Endothelial cell of umbilical vein (primary cell): Measurements from ENCODE around the gene PINK1. TPM values are rescaled to one million over a fixed set of nuclear protein-coding genes. Genes with fewer than 3 reads are reported as not detected.
"Not testable (repeated sequence)": the region's sequence is repeated elsewhere in the genome, so short reads cannot be mapped to it uniquely, and the experiment has no call there.

Experiments used
- BruUV-seq: library from RNA; stranded (reverse); fragments of 400-500 nt; replicated peaks from 2 replicates; lab custom pipeline; 2021; lab: Mats Ljungman, UMichigan
- CTCF ChIA-PET: fragments of 300-600, 350-600 bp; sonication (Branson Sonifier 250); formaldehyde crosslinking; loops from one replicate; lab custom pipeline; 2021; ENCODE audit warnings: antibody characterized with exemption, inconsistent platforms; lab: Charles Lee
- POLR2A ChIA-PET: fragments of 300-600, 350-600 bp; sonication (Branson Sonifier 250); formaldehyde crosslinking; loops from one replicate; lab custom pipeline; 2021; ENCODE audit warnings: antibody characterized with exemption, inconsistent platforms; lab: Charles Lee
- DNase-seq: peaks from one replicate; pipeline ENCODE4 v3.0.0-alpha.2; 2011; ENCODE audit warnings: low read depth, low spot score
- FAIRE-seq: peaks from 2 replicates; lab custom pipeline; 2011; peaks lifted over from hg19 to GRCh38; lab: Jason Lieb, UNC
- H2AFZ ChIP-seq: 2 replicates; pipeline ENCODE4 v1.6.0; 2012; ENCODE audit warnings: low read depth, low read length, control low read depth, inconsistent platforms
- H3K27ac ChIP-seq: 2 replicates; pipeline ENCODE4 v1.5.1; 2011; ENCODE audit warnings: low read depth, mild to moderate bottlenecking, control low read depth, low read length, moderate library complexity; ENCODE audit not compliant: insufficient read depth
- H3K27me3 ChIP-seq, 2 experiments: 2 replicates each; pipeline versions ENCODE4 v1.6.0 to v1.6.1; 2011; ENCODE audit warnings: low read length in 2 of 2, mixed read lengths in 1 of 2; ENCODE audit not compliant: control insufficient read depth in 2 of 2, insufficient read depth in 2 of 2
- H3K36me3 ChIP-seq, 2 experiments: 2 replicates in 1 of 2; 3 replicates in 1 of 2; pipeline ENCODE4 v1.5.1; 2011; ENCODE audit warnings: low read length in 2 of 2, mild to moderate bottlenecking in 1 of 2, moderate library complexity in 1 of 2; ENCODE audit not compliant: control insufficient read depth in 2 of 2, insufficient read depth in 2 of 2; ENCODE audit errors: extremely low read depth in 1 of 2
- H3K4me1 ChIP-seq: 3 replicates; pipeline ENCODE4 v1.5.1; 2011; ENCODE audit warnings: mild to moderate bottlenecking, low read length; ENCODE audit not compliant: control insufficient read depth, insufficient read depth; ENCODE audit errors: extremely low read depth
- H3K4me2 ChIP-seq: 2 replicates; pipeline ENCODE4 v1.6.1; 2011; ENCODE audit warnings: low read length, control low read depth, mixed read lengths; ENCODE audit not compliant: insufficient read depth
- H3K4me3 ChIP-seq, 3 experiments: fragments of 200-600 bp in 1 of 3; sonication (generic), shearing (Covaris generic) in 1 of 3; replicated peaks in 1 of 3; 2 replicates each; pipeline ENCODE4 v1.5.1; 2011 to 2016; ENCODE audit warnings: control low read depth in 3 of 3, low read length in 3 of 3, mild to moderate bottlenecking in 2 of 3, inconsistent platforms in 1 of 3, low read depth in 1 of 3, moderate library complexity in 1 of 3; ENCODE audit not compliant: insufficient read depth in 1 of 3
- H3K79me2 ChIP-seq: 2 replicates; pipeline ENCODE4 v1.6.0; 2012; ENCODE audit warnings: low read length, inconsistent platforms; ENCODE audit not compliant: control insufficient read depth, insufficient read depth
- H3K9ac ChIP-seq: replicated peaks from 2 replicates; pipeline ENCODE3; 2011; ENCODE audit warnings: low read length, control low read depth; ENCODE audit not compliant: insufficient read depth; ENCODE audit errors: extremely low read depth
- H3K9me1 ChIP-seq: replicated peaks from 3 replicates; pipeline ENCODE4 v1.6.0; 2011; ENCODE audit warnings: mild to moderate bottlenecking, low read length; ENCODE audit not compliant: control insufficient read depth, insufficient read depth; ENCODE audit errors: extremely low read depth
- H3K9me3 ChIP-seq: replicated peaks from 2 replicates; pipeline ENCODE4 v1.5.1; 2012; ENCODE audit warnings: low read length, inconsistent platforms; ENCODE audit not compliant: control insufficient read depth, insufficient read depth
- H4K20me1 ChIP-seq: replicated peaks from 2 replicates; pipeline ENCODE3; 2011; ENCODE audit warnings: mild to moderate bottlenecking, low read length; ENCODE audit not compliant: control insufficient read depth, insufficient read depth; ENCODE audit errors: extremely low read depth
- EZH2 ChIP-seq: IDR thresholded peaks from 2 replicates; pipeline ENCODE4 v1.6.1; 2012; ENCODE audit warnings: borderline replicate concordance, low read depth, mild to moderate bottlenecking, moderate library complexity, low read length, inconsistent platforms; ENCODE audit not compliant: severe bottlenecking
- FOS ChIP-seq: IDR thresholded peaks from 2 replicates; pipeline ENCODE4 v1.6.1; 2011; ENCODE audit warnings: mild to moderate bottlenecking, low read length, moderate library complexity, borderline replicate concordance; ENCODE audit not compliant: insufficient read depth
- GATA2 ChIP-seq: IDR thresholded peaks from 2 replicates; pipeline ENCODE4 v1.7.0; 2011; ENCODE audit warnings: low read depth, mild to moderate bottlenecking, moderate library complexity, mixed read lengths, low read length; ENCODE audit not compliant: insufficient read length, insufficient read depth
- JUN ChIP-seq: IDR thresholded peaks from 2 replicates; pipeline ENCODE4 v1.6.1; 2011; ENCODE audit warnings: borderline replicate concordance, low read depth; ENCODE audit not compliant: insufficient read length, insufficient read depth
- MAX ChIP-seq: IDR thresholded peaks from 2 replicates; pipeline ENCODE4 v1.6.1; 2011; ENCODE audit not compliant: insufficient read depth, insufficient read length
- MYC ChIP-seq: IDR thresholded peaks from one replicate; pipeline ENCODE4 v1.6.1; 2011; ENCODE audit warnings: mild to moderate bottlenecking, low read depth, low read length
- POLR2A ChIP-seq: IDR thresholded peaks from 2 replicates; pipeline ENCODE4 v1.6.1; 2012; ENCODE audit warnings: low read depth, mild to moderate bottlenecking, control low read depth, low read length
- POLR2AphosphoS5 ChIP-seq: IDR thresholded peaks from 2 replicates; pipeline ENCODE4 v1.6.1; 2012; ENCODE audit warnings: low read depth, mild to moderate bottlenecking, control low read depth, low read length, moderate library complexity; ENCODE audit not compliant: insufficient read depth
- dilution Hi-C: fragments of 300-500 bp; cut with MboI; formaldehyde crosslinking; loops from one replicate; pipeline ENCODE4 v1.15.0; 2019; ENCODE audit warnings: low sequenced_read_pairs; ENCODE audit not compliant: extremely low pct_ligation_motif_present
- intact Hi-C: fragments of 100-400 bp; cut with micrococcal nuclease; formaldehyde crosslinking; loops from one replicate; pipeline ENCODE4 v1.10.0; 2022
- polyA plus RNA-seq, 4 experiments: library from polyadenylated mRNA; depleted of rRNA in 3 of 4; stranded (reverse) in 3 of 4; unstranded in 1 of 4; fragments of >200 nt; gene quantifications; 2 replicates each; pipeline versions ENCODE4 v1.2.1 to v1.2.3, GENCODE V29; 2011 to 2012; ENCODE audit warnings: missing spikeins in 1 of 4
- total RNA-seq: library from RNA; stranded (reverse); gene quantifications from 2 replicates; pipeline ENCODE4 v1.2.3, GENCODE V29; 2021

The PINK1 gene
- total and polyA plus RNA-seq, 2 donors (not counting 3 experiments of a cell fraction or from before 2014, with no cell fraction given), result 27.3 to 27.9 TPM

- Histone ChIP-seq H4K20me1 (no peaks in the 10 kb centered on the region), H3K27ac (no peak overlapping the region), H3K4me3 (no peak overlapping the region), H3K9me1 (no peaks in the 10 kb centered on the region), H3K4me1 (no peaks in the 10 kb centered on the region), H3K9me3 (no peaks in the 10 kb centered on the region), H3K27me3 (peaks cover 0 to 3% of the 10 kb centered on the region in 2 experiments), H3K79me2 (no peaks in the 10 kb centered on the region), H3K4me2 (no peak overlapping the region), H3K9ac (no peak overlapping the region), H3K36me3 (no peaks in the 10 kb centered on the region), H2AFZ (no peak overlapping the region)
- FAIRE-seq (no peak), DNase-seq (no peak)
- CTCF ChIA-PET, result no interaction called here
- dilution Hi-C loops (no loop called here), intact Hi-C loops (no loop called here)
- BruUV-seq, result no TSS peak
- TF ChIP-seq MYC (no peak), EZH2 (no peak), JUN (no peak), FOS (no peak), MAX (no peak), POLR2AphosphoS5 (no peak), GATA2 (no peak), POLR2A (no peak)
- POLR2A ChIA-PET, result no interaction called here
Measured at GRCh38 chr1:20672265-20672632, 39.0 kb downstream of the PINK1 start.

- H3K4me1 ChIP-seq, H2AFZ ChIP-seq, H3K9me3 ChIP-seq, H4K20me1 ChIP-seq, POLR2A ChIA-PET, DNase-seq, H3K9ac ChIP-seq, H3K79me2 ChIP-seq, H3K27me3 ChIP-seq, intact Hi-C loops, FAIRE-seq, BruUV-seq, dilution Hi-C loops, H3K4me2 ChIP-seq, H3K4me3 ChIP-seq, H3K27ac ChIP-seq, H3K36me3 ChIP-seq, H3K9me1 ChIP-seq: not testable (repeated sequence)
- CTCF ChIA-PET, result interaction anchor here (1.7 kb wide), 1 partner anchor 522 kb away, joined by 4 read pairs; no protein-coding TSS in a partner anchor
Measured at GRCh38 chr1:20673626-20674025, 40.4 kb downstream of the PINK1 start.
